Right ventricle myocardium inferior (tissue), 1 donor: ENCODE results near the gene UNC13A. TPM values are rescaled to one million over a fixed set of nuclear protein-coding genes. Genes with fewer than 3 reads are reported as not detected.

Experiments used
- ATAC-seq: fragments of 200-7000 bp; cut with Tn5 transposase; one replicate; pipeline ENCODE4 v1.9.1; 2020; ENCODE audit warnings: mild to moderate bottlenecking, moderate library complexity
- DNase-seq: peaks from one replicate; pipeline ENCODE4 v3.0.0; 2021; ENCODE audit errors: missing footprints
- intact Hi-C: fragments of 100-400 bp; cut with DNase I; formaldehyde crosslinking; loops from one replicate; pipeline ENCODE4 v1.11.0; 2022
- total RNA-seq: library from RNA; stranded (reverse); fragmentation: NEBNext Ultra II Directional; extraction: Animal tissue kit (Norgen Biotek cat#: 25700); gene quantifications from one replicate; pipeline ENCODE4 v1.2.1, GENCODE V29; 2021
- donor health status: DM: no; HTN: yes; CAD: no; lungs with severe emphysema.

UNC13A gene
- total RNA-seq, 1 donor from 2014 or later, result 0.03 TPM

DNA sequence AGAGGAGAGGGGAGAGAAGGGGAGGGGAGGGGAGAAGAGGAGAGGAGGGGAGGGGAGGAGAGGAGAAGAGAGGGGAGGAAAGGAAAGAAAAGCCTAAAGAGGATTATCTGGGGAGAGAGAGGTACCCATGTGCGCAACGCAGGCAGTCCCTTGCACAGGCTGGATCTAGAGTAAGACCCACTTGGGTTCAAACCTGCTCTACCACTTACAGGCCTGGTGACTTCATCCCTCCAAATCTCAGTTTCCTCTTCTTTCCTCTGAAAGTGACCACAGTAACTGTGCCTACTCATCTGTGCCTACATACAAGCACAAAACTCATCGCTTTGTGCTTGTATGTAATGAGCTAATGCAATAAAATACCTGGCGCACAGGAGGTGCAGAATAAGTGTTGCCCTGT is 30.4 kb upstream of the UNC13A start:
- ATAC-seq (no peak), DNase-seq (no peak)
- intact Hi-C loops, result loop anchor here (10.0 kb wide), 1 partner anchor 136 kb away; the partner anchor contains the start of gene RPL18A

DNA sequence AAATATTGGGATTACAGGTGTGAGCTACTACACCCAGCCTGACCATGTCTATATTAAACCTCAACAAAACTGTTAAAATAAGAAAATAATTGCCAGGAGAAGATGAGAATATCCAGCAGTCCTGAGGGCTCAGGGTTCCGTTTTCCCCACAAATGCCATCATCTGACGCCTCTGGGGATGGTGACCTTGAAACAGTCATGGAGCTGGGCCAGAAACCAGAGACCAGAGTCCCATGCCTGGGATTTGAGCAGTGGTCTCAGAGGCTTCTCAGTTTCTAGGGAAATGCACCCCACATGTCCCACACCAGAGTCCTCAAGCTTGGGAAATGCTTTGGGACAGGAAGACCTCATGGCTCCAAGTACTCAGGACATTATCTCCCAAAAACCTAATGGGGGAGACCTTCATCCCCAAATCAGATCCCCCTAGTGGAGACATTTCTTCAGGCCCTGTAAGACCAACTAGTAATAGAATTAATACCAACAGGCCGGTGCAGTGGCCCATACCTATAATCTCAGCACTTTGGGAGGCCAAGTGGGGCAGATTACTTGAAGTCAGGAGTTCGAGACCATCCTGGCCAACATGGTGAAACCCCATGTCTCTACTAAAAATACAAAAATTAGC is 28.3 kb upstream of the UNC13A start:
- intact Hi-C loops, result loop anchor here (10.0 kb wide), 1 partner anchor 138 kb away; the partner anchor contains the start of gene RPL18A
- ATAC-seq (no peak), DNase-seq (no peak)

DNA sequence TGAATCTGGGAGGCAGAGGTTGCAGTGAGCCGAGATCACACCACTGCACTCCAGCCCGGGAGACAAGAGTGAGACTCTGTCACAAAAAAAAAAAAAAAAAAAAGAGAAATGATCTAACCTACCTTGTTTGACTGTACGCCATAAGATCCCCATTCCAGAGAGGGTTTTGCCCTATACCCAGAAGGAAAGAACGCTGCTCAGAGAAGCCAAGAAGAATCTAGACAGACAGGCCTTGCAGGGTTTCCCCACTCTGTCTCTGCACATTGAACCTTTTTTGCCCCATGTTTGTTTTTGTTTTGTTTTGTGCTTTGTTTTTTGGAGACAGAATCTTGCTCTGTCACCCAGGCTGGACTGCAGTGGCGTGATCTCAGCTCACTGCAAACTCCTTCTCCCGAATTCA is 23.7 kb upstream of the UNC13A start:
- DNase-seq, result no peak
- no peak for ATAC-seq
- intact Hi-C loops, result loop anchor here (10.0 kb wide), 1 partner anchor 143 kb away; the partner anchor contains the start of gene RPL18A

DNA sequence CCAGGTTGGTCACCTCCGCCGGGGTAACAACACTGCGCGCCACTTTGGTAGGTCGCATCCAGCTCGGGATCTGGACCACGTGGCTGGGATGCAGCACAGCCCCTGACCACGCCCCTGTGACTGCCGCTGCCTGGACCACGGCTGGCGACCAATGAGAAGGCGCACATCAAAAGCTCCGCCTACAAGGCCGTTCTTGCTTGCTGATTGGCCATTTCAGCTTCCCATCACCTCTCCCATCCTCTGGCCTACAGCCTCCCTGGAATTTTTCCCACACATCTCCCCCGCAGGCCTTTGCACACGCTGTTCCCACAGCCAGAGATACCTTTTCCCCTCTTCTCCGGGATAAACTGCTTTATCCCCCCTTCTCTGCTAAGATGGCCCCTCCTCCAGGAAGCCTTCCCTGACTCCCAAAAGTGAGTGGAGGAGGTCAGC is 18.6 kb upstream of the UNC13A start:
- no peak for DNase-seq
- intact Hi-C loops, result no loop called here
- no peak for ATAC-seq

DNA sequence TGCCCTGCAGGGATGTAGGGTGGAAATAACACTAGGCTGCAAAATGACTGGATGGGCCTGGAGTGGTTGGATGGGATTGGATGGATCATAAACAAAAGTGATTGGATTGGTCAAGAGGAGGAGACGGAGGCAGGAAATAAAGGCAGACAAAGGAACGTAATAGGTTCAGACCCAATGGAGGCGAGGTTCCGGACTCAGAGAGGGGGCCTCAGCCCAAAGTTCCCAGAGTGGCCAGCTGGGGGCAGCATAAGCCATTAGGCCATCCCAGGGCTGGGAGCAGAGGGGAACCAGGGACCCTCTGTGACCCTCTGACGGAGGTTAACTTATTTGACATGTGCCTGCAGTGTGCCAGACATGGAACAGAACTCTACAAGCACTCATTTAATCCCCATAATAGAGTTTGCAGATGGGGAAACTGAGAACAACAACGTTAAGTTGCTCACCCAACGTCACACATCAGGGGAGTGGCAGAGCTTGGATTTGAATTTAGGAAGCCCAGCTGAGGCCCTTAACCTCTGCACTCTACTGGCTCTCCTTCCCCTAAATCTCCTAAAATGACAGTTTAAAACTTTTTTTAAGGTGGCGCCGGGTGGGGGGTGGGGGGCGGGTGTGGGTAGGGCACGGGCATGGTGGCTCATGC is 15.8 kb upstream of the UNC13A start:
- intact Hi-C loops, result loop anchor here (2.0 kb wide), 1 partner anchor 63 kb away; no protein-coding TSS in a partner anchor
- DNase-seq, result peak; percentile 79
- peak; percentile 73 for ATAC-seq

DNA sequence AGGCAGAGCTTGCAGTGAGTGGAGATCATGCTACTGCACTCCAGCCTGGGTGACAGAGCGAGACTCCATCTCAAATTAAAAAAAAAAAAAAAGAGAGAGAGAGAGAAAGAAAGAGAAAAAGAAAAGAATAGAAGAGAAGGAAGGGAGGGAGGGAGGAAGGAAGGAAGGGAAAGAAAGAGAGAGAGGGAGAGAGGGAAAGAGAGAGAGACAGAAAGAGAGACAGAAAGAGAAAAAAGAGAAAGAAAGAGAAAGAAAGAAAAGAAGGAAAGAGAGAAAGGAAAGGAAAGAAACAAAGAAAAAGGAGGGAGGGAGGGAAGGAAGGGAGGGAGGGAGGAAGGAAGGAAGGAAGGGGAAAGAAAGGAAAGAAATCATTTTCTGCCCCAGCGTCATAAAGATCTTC is 7.0 kb upstream of the UNC13A start:
- no peak for DNase-seq
- ATAC-seq, result no peak
- intact Hi-C loops, result no loop called here

DNA sequence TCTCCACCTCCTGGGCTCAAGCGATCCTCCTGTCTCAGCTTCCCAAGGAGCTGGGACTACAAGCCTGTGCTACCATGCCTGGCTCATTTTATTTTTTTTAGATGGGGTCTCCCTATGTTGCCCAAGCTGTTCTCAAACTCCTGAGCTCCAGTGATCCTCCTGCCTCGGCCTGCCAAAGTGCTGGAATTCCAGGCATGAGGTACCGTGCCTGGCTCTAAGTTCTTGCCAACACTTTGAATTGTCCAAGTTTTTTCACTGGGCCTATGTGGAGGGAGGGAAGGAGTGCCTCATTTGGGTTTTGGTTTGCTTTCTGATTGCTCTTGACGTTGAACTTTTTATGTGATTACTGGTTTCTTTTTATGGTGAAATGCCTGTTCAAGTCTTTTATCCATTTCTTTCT is 4.4 kb upstream of the UNC13A start:
- intact Hi-C loops, result no loop called here
- no peak for DNase-seq
- no peak for ATAC-seq

DNA sequence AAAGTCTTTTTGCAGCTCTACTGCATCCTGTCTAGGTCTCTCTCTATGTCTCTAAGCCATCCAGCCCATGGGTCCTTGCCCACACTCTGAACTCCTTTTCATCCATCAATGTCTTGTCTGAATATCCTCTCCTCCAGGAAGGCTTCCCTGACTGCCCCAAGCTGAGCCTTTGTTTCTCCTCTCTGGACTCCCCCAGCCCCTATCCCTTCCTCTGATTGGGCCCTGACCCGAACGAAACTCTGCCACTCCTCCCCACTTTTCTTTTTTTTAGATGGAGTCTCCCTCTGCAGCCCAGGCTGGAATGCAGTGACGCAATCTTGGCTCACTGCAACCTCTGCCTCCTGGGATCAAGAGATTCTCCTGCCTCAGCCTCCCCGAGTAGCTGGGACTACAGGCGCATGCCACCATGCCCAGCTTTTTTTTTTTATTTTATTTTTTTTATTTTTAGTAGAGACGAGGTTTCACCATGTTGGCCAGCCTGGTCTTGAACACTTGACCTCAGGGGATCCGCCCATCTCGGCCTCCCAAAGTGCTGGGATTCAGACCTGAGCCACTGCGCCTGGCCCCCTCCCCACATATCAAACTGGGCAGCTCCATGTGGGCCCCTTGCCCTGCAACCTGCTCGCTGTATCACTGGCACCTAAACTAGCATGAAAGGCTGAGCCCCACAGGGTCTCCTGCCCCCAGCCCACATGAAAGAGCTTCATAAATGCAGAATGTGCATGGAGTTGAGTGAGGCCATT is 870 bp upstream of the UNC13A start:
- DNase-seq (no peak), ATAC-seq (no peak)
- intact Hi-C loops, result no loop called here

DNA sequence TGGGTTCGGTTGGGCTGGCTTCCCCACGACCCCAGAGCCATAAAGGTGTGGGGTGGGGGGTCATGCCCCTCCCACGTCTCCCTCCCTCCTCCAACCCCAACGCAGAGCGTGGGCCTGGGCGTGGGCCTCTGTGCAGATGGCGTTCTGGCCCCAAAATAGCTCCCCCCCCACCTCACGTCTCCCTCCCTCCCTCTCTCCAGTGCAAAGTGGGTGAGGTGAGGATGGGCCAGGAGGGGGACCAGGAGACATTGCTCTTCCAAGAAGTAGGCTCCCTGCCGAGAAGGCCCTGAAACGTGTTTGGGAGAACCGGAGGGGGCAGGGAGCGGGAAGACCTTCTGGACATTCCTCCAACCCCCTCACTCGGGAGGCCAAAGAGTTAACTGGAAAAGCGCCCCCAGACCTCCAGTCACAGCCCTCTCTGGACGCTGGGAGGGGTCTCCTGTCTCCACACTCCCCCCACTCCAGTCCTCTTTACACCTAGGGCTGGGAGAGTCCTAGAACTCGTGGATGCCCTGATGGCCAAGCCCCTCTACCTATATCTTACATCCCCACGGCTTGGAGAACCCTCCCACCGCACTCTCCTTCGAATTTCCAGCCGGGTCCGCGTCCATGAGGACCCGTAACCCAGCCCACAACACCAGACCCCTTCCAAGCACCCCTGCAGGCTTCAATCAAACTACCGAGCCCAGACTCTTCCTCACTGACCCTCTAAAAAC is 855 bp downstream of the UNC13A start:
- intact Hi-C loops, result no loop called here
- ATAC-seq, result no peak

DNA sequence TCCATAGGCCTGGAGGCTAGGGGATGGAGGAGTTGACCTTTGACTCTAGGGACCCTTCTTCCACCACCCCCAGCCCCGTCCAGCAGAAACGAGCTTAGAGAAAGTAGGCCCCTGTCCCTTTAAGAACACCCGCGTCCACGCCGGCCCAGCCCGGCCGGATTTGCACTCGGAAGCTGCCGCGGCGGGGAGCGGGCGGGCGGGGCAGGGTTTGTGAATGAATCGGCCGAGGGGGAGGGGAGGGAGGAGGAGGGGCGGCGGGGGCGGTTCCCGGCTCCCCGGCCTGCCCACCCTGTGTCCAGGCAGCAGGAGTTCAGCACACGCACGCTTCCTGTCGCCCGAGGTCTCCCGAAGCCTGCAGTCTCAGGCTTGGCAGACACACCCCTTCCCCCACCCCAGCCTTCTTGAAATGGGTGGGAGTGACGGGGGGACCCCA is 1.5 kb downstream of the UNC13A start:
- ATAC-seq, result no peak
- intact Hi-C loops, result no loop called here
- peak; percentile 73 for DNase-seq

More for the DNA sequence above, 855 bp downstream of the UNC13A start:
- no peak for DNase-seq

DNA sequence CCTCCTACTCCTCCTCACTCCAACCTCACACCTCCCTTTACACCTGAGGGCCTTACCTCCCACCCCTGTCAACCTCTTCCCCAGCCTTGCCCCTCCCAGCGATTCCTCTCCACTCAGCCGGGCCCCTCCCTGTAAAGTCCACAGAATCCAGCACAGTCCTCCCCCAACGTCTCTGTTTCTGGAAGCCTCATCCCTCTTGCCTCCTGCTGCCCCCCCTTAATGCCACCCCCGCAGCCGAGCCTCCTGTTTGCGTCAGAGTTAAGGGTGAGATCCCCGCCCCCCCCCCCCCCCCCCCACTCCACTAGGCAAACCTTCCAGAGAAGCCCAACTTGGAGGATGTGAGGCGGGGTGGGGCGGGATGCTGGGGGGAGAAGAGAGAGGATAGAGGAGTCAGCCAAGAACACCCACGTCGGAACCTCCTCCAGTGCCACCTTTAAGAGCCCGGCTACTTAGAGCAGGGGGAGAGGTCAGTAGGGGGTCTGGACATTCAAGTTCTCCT is 2.1 kb downstream of the UNC13A start:
- intact Hi-C loops, result no loop called here
- DNase-seq, result no peak
- ATAC-seq, result no peak

DNA sequence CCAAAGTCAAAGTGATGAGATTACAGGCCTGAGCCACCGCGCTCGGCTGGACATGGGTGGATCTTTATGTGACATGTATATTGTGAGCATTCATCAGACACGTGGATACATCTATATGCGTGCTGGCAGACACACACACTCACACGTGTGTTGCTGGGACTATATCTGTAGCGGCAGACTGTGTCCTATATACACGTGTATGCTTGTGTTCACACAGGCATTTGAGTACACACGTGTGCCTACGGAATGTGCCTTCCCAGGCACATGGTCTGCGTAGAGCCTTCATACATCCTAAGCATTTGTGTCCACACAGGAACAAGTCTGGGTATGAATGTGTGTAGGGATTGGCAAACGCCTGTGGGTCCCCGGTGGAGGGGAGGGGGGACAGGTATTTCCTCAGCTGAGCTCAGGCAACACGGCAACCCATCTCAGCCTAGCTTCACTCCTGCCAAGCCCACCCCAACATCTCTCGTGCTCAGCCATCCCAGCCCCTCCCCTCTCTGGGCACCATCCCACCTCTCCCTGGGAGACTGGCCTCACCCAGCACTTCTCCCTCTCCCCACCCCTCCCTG is 2.6 kb downstream of the UNC13A start:
- intact Hi-C loops, result no loop called here
- DNase-seq, result no peak
- ATAC-seq, result no peak

DNA sequence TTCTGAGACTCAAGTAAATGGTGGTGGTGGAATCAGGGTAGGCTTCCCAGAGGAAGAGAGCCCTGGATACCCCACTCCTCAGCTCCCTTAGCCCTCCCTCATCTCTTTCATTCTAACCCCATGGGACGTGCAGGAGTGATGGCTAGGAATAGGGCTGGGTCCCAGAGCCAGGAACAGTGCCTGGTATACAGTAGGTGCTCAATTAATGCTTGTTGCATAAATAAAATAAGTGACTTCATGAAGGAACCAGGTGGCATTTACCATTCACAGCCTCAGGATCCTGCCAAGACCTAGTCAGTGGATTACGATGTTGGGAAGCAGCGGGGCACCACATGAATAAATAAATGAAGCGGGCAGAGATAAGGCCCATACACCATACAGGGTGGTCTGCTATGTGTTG is 3.9 kb downstream of the UNC13A start:
- ATAC-seq, result no peak
- no peak for DNase-seq
- intact Hi-C loops, result no loop called here

DNA sequence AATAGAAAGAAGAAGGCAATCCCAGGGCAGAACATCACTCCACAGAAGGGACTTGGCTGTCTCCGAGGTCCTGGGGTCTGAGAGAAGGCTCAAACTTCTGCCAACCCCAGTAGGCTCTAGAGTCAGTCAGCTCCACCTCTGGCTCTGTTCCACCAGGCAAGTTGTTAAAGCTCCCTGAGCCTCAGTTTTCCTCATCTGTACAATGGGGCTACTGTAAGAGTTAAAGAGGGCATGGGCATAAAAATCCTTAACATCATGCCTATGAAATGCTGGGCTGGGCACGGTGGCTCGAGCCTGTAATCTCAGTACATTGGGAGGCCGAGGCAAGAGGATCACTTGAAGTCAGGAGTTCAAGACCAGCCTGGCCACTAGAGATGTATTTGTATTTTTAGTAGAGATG is 5.1 kb downstream of the UNC13A start:
- ATAC-seq (no peak), DNase-seq (no peak)
- intact Hi-C loops, result no loop called here

DNA sequence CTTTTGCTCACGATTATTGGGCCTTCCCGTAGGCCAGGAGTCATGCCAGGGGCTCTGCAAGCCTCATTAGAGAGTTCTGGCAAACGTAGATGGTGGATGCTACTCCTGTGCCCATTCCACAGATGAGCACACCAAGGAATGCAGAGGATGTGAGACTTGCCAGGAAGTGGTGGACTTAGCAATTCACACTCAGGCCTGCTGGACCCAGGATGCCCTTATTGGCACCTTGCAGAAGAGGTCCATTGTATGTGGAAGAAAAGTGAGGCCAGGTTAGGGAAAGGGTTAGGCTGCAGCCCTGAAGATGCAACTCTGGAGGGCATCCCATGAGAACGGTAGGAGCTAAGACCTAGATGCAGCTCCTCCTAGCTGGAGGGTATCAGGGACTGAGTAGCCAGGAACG is 5.9 kb downstream of the UNC13A start:
- no peak for DNase-seq
- no peak for ATAC-seq
- intact Hi-C loops, result no loop called here

DNA sequence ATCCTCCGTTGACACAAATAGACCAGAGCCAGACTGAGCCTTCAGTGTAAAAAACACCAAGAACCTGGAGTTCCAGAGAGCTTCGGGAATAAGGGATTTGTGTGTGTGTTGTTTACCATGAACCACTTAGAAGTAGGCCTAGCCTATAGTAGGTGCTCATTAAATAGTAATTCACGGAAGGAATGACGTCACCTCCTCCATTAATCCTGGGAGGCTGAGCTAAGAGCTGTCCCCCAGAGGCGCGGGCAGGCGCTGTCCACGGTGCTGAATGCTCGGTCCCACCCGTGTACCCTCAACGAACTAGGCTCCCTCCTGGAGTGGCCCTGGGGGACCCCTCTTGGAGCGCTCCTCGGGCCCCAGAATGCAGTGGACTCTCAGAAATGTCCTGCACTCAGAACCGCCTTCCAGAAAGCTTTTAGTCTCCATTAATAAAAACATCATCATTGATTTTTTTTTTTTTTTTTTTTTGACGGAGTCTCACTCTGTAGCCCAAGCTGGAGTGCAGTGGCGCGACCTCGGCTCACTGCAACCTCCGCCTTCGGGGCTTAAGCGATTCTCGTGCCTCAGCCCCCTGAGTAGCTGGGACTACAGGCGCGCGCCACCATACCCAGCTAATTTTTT is 6.5 kb downstream of the UNC13A start:
- ATAC-seq (peak; percentile 30), DNase-seq (no peak)
- intact Hi-C loops, result no loop called here

DNA sequence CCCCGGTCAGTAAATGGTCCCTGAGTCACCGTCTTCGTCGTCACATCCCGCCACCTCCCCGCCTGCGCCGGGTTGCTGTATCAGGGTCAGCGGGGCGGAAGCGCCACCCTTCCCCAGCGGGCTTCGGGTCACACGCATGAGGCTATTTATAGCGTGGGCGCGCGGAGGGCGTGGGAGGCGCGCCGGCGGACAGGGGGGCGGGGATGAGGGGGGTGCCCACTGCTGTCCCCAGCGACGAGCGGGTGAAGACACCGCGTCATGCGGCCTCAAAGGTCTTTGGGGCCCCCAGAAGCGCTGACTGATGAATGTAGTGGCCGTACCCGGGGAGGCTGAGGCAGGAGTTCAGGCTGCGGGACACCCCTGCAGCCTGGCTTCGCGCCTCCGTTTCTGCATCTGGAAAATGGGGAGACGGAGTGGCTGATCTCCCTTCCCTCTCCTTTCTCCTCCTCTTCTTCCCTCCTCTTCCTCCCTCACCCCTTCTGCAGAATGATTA is 7.9 kb downstream of the UNC13A start:
- DNase-seq (peak; percentile 85), ATAC-seq (peak; percentile 85)

DNA sequence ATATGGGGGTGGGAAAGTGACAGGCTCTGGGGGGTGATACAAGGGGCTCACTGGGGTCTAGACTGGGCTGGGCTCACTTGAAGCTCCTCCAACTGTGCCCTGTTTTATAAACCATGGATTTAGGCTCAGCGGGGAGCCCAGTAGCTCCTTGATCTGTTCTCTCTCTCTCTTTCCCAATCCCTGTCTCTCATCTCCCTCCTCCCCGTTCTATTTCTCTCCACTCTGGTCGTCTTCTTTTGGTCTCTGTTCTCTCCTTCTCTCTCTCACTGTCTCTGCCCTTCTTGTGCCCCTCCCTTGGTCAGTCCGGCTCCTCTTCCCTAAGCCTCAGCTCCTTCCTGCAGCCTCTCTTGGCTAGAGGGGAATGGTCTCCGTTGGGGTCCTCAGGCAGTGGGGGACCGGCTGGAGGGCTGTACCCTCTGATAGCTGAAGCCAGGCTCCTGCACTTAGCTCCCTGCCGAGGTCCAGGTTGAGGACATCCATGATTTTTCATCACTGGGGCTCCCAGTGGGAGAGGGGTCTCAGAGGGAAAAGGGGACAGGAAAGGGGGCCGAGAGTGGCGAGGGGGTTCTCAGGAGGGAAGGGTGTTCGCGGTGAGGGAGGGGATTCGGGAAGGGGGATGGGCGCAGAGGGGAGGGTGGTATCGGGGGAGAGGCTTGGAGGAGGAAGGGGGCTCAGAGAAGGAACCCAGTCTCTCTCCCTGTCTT is 8.5 kb downstream of the UNC13A start:
- intact Hi-C loops, result no loop called here
- DNase-seq (no peak), ATAC-seq (no peak)

More for the DNA sequence above, 7.9 kb downstream of the UNC13A start:
- intact Hi-C loops, result no loop called here
